Keratinocyte (primary cell): ENCODE results near the gene GALNT6. TPM values are rescaled to one million over a fixed set of nuclear protein-coding genes. Genes with fewer than 3 reads are reported as not detected.

Experiments
- DNase-seq: peaks from one replicate; pipeline ENCODE4 v3.0.0-alpha.2; 2011; ENCODE audit warnings: low read depth, missing footprints, low spot score
- FAIRE-seq: peaks from 2 replicates; lab custom pipeline; 2011; peaks lifted over from hg19 to GRCh38; lab: Jason Lieb, UNC
- H2AFZ ChIP-seq: 2 replicates; pipeline ENCODE4 v1.6.0; 2012; ENCODE audit warnings: low read length, control low read depth, inconsistent platforms; ENCODE audit not compliant: control insufficient read depth
- H3K27ac ChIP-seq: 2 replicates; pipeline ENCODE4 v1.5.1; 2011; ENCODE audit warnings: low read length; ENCODE audit not compliant: control insufficient read depth, insufficient read depth
- H3K27me3 ChIP-seq: 3 replicates; pipeline ENCODE4 v1.6.0; 2011; ENCODE audit warnings: low read length; ENCODE audit not compliant: control insufficient read depth, insufficient read depth; ENCODE audit errors: extremely low read depth
- H3K36me3 ChIP-seq, 2 experiments: 2 replicates in 1 of 2; 3 replicates in 1 of 2; pipeline ENCODE4 v1.5.1; 2011; ENCODE audit warnings: low read length in 2 of 2, mild to moderate bottlenecking in 1 of 2; ENCODE audit not compliant: control insufficient read depth in 2 of 2, insufficient read depth in 2 of 2; ENCODE audit errors: extremely low read depth in 1 of 2
- H3K4me1 ChIP-seq: 3 replicates; pipeline ENCODE4 v1.5.1; 2011; ENCODE audit warnings: low read length; ENCODE audit not compliant: control insufficient read depth, insufficient read depth; ENCODE audit errors: extremely low read depth
- H3K4me2 ChIP-seq: 3 replicates; pipeline ENCODE4 v1.6.0; 2011; ENCODE audit warnings: low read depth, low read length; ENCODE audit not compliant: control insufficient read depth, insufficient read depth; ENCODE audit errors: extremely low read depth
- H3K4me3 ChIP-seq, 3 experiments: fragments of 200-600 bp in 1 of 3; sonication (generic) in 1 of 3; 2 replicates in 2 of 3; 3 replicates in 1 of 3; pipeline ENCODE4 v1.5.1; 2011 to 2016; ENCODE audit warnings: low read length in 3 of 3, mild to moderate bottlenecking in 3 of 3, control low read depth in 2 of 3, inconsistent platforms in 1 of 3, low read depth in 1 of 3, mixed read lengths in 1 of 3, mixed run types in 1 of 3, moderate library complexity in 1 of 3; ENCODE audit not compliant: control insufficient read depth in 2 of 3, insufficient read depth in 2 of 3; ENCODE audit errors: extremely low read depth in 1 of 3
- H3K79me2 ChIP-seq: 2 replicates; pipeline ENCODE4 v1.6.0; 2012; ENCODE audit warnings: low read length; ENCODE audit not compliant: control insufficient read depth, insufficient read depth
- H3K9ac ChIP-seq: 3 replicates; pipeline ENCODE4 v1.6.0; 2011; ENCODE audit warnings: low read length; ENCODE audit not compliant: control insufficient read depth, insufficient read depth; ENCODE audit errors: extremely low read depth
- H3K9me1 ChIP-seq: 3 replicates; pipeline ENCODE4 v1.6.0; 2011; ENCODE audit warnings: low read length; ENCODE audit not compliant: control insufficient read depth, insufficient read depth; ENCODE audit errors: extremely low read depth
- H3K9me3 ChIP-seq: 2 replicates; pipeline ENCODE4 v1.5.1; 2012; ENCODE audit warnings: low read depth, low read length; ENCODE audit not compliant: control insufficient read depth
- H4K20me1 ChIP-seq: 3 replicates; pipeline ENCODE4 v1.6.0; 2011; ENCODE audit warnings: low read length; ENCODE audit not compliant: control insufficient read depth, insufficient read depth; ENCODE audit errors: extremely low read depth
- EZH2 ChIP-seq: IDR thresholded peaks from one replicate; pipeline ENCODE4 v1.6.1; 2012; ENCODE audit warnings: inconsistent platforms, mild to moderate bottlenecking, low read length, moderate library complexity
- dilution Hi-C: fragments of 300-500 bp; cut with MboI; formaldehyde crosslinking; loops from one replicate; pipeline ENCODE4 v1.7.0; 2020; ENCODE audit warnings: low sequenced_read_pairs; ENCODE audit not compliant: extremely low pct_ligation_motif_present
- polyA plus RNA-seq, 5 experiments: library from polyadenylated mRNA; depleted of rRNA in 3 of 5; stranded (reverse) in 3 of 5; stranded (forward) in 1 of 5; unstranded in 1 of 5; fragments of >200 nt; gene quantifications; 1 replicate in 1 of 5; 2 replicates in 3 of 5; 3 replicates in 1 of 5; pipeline versions ENCODE4 v1.2.1 to v1.2.3, GENCODE V29; 2011 to 2012; ENCODE audit warnings: missing spikeins in 2 of 5, low read depth in 1 of 5, low replicate concordance in 1 of 5
- TF ChIP-seq, protein P1 (sequence below), 3 experiments: IDR thresholded peaks in 1 of 3; conservative IDR thresholded peaks in 1 of 3; optimal IDR thresholded peaks in 1 of 3; 2 replicates in 2 of 3; 3 replicates in 1 of 3; pipeline versions ENCODE3 to v1.5.1; 2011; ENCODE audit warnings: low read length in 3 of 3, mild to moderate bottlenecking in 3 of 3, moderate library complexity in 2 of 3, control low read depth in 1 of 3, inconsistent platforms in 1 of 3; ENCODE audit not compliant: insufficient read depth in 2 of 3; ENCODE audit errors: extremely low read depth in 1 of 3

GALNT6 gene
- polyA plus RNA-seq, 1 donor (not counting 4 experiments of a cell fraction or from before 2014, with no cell fraction given): 42.7 TPM

- no peaks in the 10 kb centered on the region for H3K9me3 ChIP-seq
- H3K4me1 ChIP-seq: peaks cover 25% of the 10 kb centered on the region
- H4K20me1 ChIP-seq: peaks cover 2% of the 10 kb centered on the region
- no peaks in the 10 kb centered on the region for H3K9me1 ChIP-seq
- no peak overlapping the region for H2AFZ ChIP-seq
- DNase-seq (no peak), FAIRE-seq (no peak)
- no peak overlapping the region for H3K9ac ChIP-seq
- H3K79me2 ChIP-seq: peaks cover 4% of the 10 kb centered on the region
- no peak overlapping the region for H3K4me2 ChIP-seq
- no peak for TF ChIP-seq EZH2
- TF ChIP-seq, protein P1, sequence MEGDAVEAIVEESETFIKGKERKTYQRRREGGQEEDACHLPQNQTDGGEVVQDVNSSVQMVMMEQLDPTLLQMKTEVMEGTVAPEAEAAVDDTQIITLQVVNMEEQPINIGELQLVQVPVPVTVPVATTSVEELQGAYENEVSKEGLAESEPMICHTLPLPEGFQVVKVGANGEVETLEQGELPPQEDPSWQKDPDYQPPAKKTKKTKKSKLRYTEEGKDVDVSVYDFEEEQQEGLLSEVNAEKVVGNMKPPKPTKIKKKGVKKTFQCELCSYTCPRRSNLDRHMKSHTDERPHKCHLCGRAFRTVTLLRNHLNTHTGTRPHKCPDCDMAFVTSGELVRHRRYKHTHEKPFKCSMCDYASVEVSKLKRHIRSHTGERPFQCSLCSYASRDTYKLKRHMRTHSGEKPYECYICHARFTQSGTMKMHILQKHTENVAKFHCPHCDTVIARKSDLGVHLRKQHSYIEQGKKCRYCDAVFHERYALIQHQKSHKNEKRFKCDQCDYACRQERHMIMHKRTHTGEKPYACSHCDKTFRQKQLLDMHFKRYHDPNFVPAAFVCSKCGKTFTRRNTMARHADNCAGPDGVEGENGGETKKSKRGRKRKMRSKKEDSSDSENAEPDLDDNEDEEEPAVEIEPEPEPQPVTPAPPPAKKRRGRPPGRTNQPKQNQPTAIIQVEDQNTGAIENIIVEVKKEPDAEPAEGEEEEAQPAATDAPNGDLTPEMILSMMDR (optimal IDR thresholded peaks at IDR 0.05 in 1 of 3, IDR thresholded peaks at IDR 0.05 in 1 of 3, conservative IDR thresholded peaks at IDR 0.05 in 1 of 3; ENCODE audit: extremely low read depth in 1 of 3, insufficient read depth in 2 of 3, low read length in 3 of 3): no peak
- dilution Hi-C loops: no loop called here
- no peaks in the 10 kb centered on the region for H3K27me3 ChIP-seq
- peaks cover 22 to 45% of the 10 kb centered on the region in 2 experiments for H3K36me3 ChIP-seq
- H3K27ac ChIP-seq: no peak overlapping the region
- H3K4me3 ChIP-seq: no peak overlapping the region
These were observed 16.8 kb downstream of the GALNT6 start for GRCh38 chr12:51374361-51374760.

GRCh38 chr12:51373187-51373586 lies 18.0 kb downstream of the GALNT6 start:
- Histone ChIP-seq H3K4me2 (no peak overlapping the region), H3K9me1 (no peaks in the 10 kb centered on the region), H3K27me3 (no peaks in the 10 kb centered on the region), H3K4me3 (no peak overlapping the region), H4K20me1 (peaks cover 5% of the 10 kb centered on the region), H2AFZ (no peak overlapping the region), H3K36me3 (peaks cover 18 to 40% of the 10 kb centered on the region in 2 experiments), H3K79me2 (peaks cover 5% of the 10 kb centered on the region), H3K4me1 (peaks cover 31% of the 10 kb centered on the region), H3K27ac (no peak overlapping the region), H3K9me3 (no peaks in the 10 kb centered on the region), H3K9ac (no peak overlapping the region)
- no peak for TF ChIP-seq EZH2
- TF ChIP-seq, protein P1 (optimal IDR thresholded peaks at IDR 0.05 in 1 of 3, IDR thresholded peaks at IDR 0.05 in 1 of 3, conservative IDR thresholded peaks at IDR 0.05 in 1 of 3; ENCODE audit: extremely low read depth in 1 of 3, insufficient read depth in 2 of 3, low read length in 3 of 3): no peak
- no peak for FAIRE-seq
- DNase-seq: no peak
- dilution Hi-C loops: no loop called here
